T-helper 17 cell (primary cell): ENCODE data around the gene POLR2B. TPM values are rescaled to one million over a fixed set of nuclear protein-coding genes. Genes with fewer than 3 reads are reported as not detected.

Experiments used
- total RNA-seq, 4 donors: library from RNA in 2 of 4; stranded (reverse) in 2 of 4; gene quantifications; one replicate each; pipeline ENCODE4 v1.2.3 and lab custom pipeline; 2022 to 2026

The POLR2B gene
- total RNA-seq, 2 donors from 2014 or later, result 77.7 to 88.2 TPM

Other genes starting within 250 kb of the POLR2B start
- under 1 TPM in 1 of 2 donors, not detected in 1; 0.77 TPM for gene SPINK2, start 157.2 kb upstream of the POLR2B start, total RNA-seq
- gene REST, start 71.0 kb upstream of the POLR2B start, total RNA-seq, result 10 to 100 TPM; 56.6 to 66.3 TPM
- 10 to 100 TPM; 15.1 to 15.6 TPM for gene NOA1, start 1.3 kb upstream of the POLR2B start, total RNA-seq
- gene IGFBP7, start 131.5 kb downstream of the POLR2B start, total RNA-seq, result under 1 TPM; 0.22 to 0.37 TPM